ENCODE data around the gene XIST. TPM values are rescaled to one million over a fixed set of nuclear protein-coding genes. Genes with fewer than 3 reads are reported as not detected.

Gene XIST
- total and polyA plus RNA-seq, 2 of the 8 experiments (the other 6 are each of a cell fraction or from before 2014, with no cell fraction given): 0.06 to 0.19 TPM

- no peak overlapping the region for H3K27ac ChIP-seq (ENCODE audit: low read depth, low read length)
- H3K9ac ChIP-seq (replicated peaks in 1 of 4; ENCODE audit: extremely low read depth in 1 of 4, low read depth in 3 of 4, low read length in 3 of 4): no peak overlapping the region
- H3K23ac ChIP-seq (ENCODE audit: insufficient read length): no peak overlapping the region
- no peak overlapping the region for H2BK20ac ChIP-seq (ENCODE audit: low read length)
- DNase-seq (ENCODE audit: low read depth in 1 of 2, low spot score in 2 of 2) (no peak), FAIRE-seq (no peak)
- H2BK12ac ChIP-seq (ENCODE audit: low read depth, low read length): no peak overlapping the region
- no peak overlapping the region for H3K4me2 ChIP-seq (ENCODE audit: insufficient read depth in 1 of 2, low read depth in 2 of 2, low read length in 2 of 2)
- H3K14ac ChIP-seq (ENCODE audit: insufficient read length): no peak overlapping the region
- no peak overlapping the region for H4K91ac ChIP-seq (replicated peaks; ENCODE audit: insufficient read length, low read length)
- no peak overlapping the region for H4K5ac ChIP-seq (ENCODE audit: insufficient read length, low read depth, low read length)
- H4K20me1 ChIP-seq (replicated peaks in 1 of 2; ENCODE audit: control insufficient read depth in 1 of 2, insufficient read depth in 2 of 2, low read length in 2 of 2): no peaks in the 10 kb centered on the region
- no peaks in the 10 kb centered on the region for H3K36me3 ChIP-seq (ENCODE audit: control insufficient read depth in 2 of 4, insufficient read depth in 4 of 4, low read length in 3 of 4)
- H2BK120ac ChIP-seq (replicated peaks; ENCODE audit: low read depth, low read length): no peak overlapping the region
- H3K56ac ChIP-seq (replicated peaks; ENCODE audit: insufficient read length, low read depth, low read length): no peak overlapping the region
- H2AFZ ChIP-seq (ENCODE audit: low read length): no peak overlapping the region
- no peaks in the 10 kb centered on the region for H3K79me2 ChIP-seq (ENCODE audit: control insufficient read depth in 1 of 2, insufficient read depth in 2 of 2, low read length in 2 of 2)
- no peaks in the 10 kb centered on the region for H3K27me3 ChIP-seq (replicated peaks in 1 of 4; ENCODE audit: control insufficient read depth in 3 of 4, extremely low read depth in 1 of 4, insufficient read depth in 3 of 4, low read length in 3 of 4)
- H3K4ac ChIP-seq (replicated peaks; ENCODE audit: insufficient read length, low read depth, low read length): no peak overlapping the region
- ChIA-PET POLR2A (ENCODE audit: partially characterized antibody) (no interaction called here), CTCF (ENCODE audit: partially characterized antibody) (no interaction called here)
- H2AK5ac ChIP-seq (ENCODE audit: low read depth, low read length): no peak overlapping the region
- H3K79me1 ChIP-seq (ENCODE audit: low read depth, low read length): no peaks in the 10 kb centered on the region
- H3K18ac ChIP-seq (ENCODE audit: extremely low read depth, low read length): no peak overlapping the region
- H3K4me3 ChIP-seq (ENCODE audit: extremely low read depth in 1 of 4, insufficient read depth in 2 of 4, low read depth in 3 of 4, low read length in 4 of 4): no peak overlapping the region
- H3K9me3 ChIP-seq (ENCODE audit: insufficient read depth in 2 of 2, low read depth in 1 of 2, low read length in 1 of 2): no peaks in the 10 kb centered on the region
- no peaks in the 10 kb centered on the region for H3K23me2 ChIP-seq (ENCODE audit: low read depth, low read length)
- H2BK5ac ChIP-seq (ENCODE audit: low read depth, low read length): no peak overlapping the region
- WGBS, 2 experiments (ENCODE audit: extremely low coverage in 1 of 2, insufficient coverage in 1 of 2, insufficient read length in 1 of 2, insufficient replicate concordance in 2 of 2, low coverage in 1 of 2, low lambda C conversion rate in 2 of 2, missing lambda C conversion rate in 1 of 2): 95% methylated on average over 5 of the region's 5 CpGs; no CpG with 5 or more reads in 1 of the 2 experiments
- H3K4me1 ChIP-seq (replicated peaks in 1 of 4; ENCODE audit: control insufficient read depth in 3 of 4, insufficient read depth in 4 of 4, low read length in 3 of 4): no peaks in the 10 kb centered on the region
- no peak overlapping the region for H4K8ac ChIP-seq (ENCODE audit: extremely low read depth, insufficient read depth, low read length)
- no peak overlapping the region for H2BK15ac ChIP-seq (ENCODE audit: low read length)
- TF ChIP-seq SUZ12 (IDR thresholded peaks at IDR 0.05; ENCODE audit: low read length) (no peak), CTBP2 (IDR thresholded peaks at IDR 0.05; ENCODE audit: borderline replicate concordance, insufficient read depth, insufficient read length, low read length) (no peak), NRF1 (IDR thresholded peaks at IDR 0.05; ENCODE audit: low read depth, low read length) (no peak), PHF8 (conservative IDR thresholded peaks at IDR 0.05; ENCODE audit: low read depth, low read length) (no peak), GTF2F1 (IDR thresholded peaks at IDR 0.05; ENCODE audit: borderline replicate concordance, low read depth, low read length) (no peak), POU5F1 (IDR thresholded peaks at IDR 0.05; ENCODE audit: low read depth, low read length) (no peak), CEBPB (IDR thresholded peaks at IDR 0.05; ENCODE audit: low read depth, low read length) (no peak), BACH1 (IDR thresholded peaks at IDR 0.05; ENCODE audit: low read length) (no peak), GABPA (IDR thresholded peaks at IDR 0.05; ENCODE audit: borderline replicate concordance, insufficient read depth, low read length) (no peak), TCF12 (IDR thresholded peaks at IDR 0.05; ENCODE audit: low read depth, low read length) (no peak), CBX8 (IDR thresholded peaks at IDR 0.05; ENCODE audit: borderline replicate concordance, low read depth, low read length) (no peak), SIRT6 (IDR thresholded peaks at IDR 0.05; ENCODE audit: low read length) (no peak)
- TF ChIP-seq, protein P1, sequence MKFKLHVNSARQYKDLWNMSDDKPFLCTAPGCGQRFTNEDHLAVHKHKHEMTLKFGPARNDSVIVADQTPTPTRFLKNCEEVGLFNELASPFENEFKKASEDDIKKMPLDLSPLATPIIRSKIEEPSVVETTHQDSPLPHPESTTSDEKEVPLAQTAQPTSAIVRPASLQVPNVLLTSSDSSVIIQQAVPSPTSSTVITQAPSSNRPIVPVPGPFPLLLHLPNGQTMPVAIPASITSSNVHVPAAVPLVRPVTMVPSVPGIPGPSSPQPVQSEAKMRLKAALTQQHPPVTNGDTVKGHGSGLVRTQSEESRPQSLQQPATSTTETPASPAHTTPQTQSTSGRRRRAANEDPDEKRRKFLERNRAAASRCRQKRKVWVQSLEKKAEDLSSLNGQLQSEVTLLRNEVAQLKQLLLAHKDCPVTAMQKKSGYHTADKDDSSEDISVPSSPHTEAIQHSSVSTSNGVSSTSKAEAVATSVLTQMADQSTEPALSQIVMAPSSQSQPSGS (IDR thresholded peaks at IDR 0.05; ENCODE audit: low read length): no peak
Measured at GRCh38 chrX:73829890-73830466, 22.5 kb downstream of the XIST start.
